ENCODE data around the gene SPEM1.

GRCh38 chr17:7465597-7466275, 45.6 kb downstream of the SPEM1 start:
- no peak for TF ChIP-seq FOXA1 (IDR thresholded peaks at IDR 0.05)
- no peak for TF ChIP-seq HDGF (IDR thresholded peaks at IDR 0.05; ENCODE audit: borderline replicate concordance)
- TF ChIP-seq ZNF384 (IDR thresholded peaks at IDR 0.05) = no peak
- TF ChIP-seq TARDBP (IDR thresholded peaks at IDR 0.05) = no peak

Data from HEK293T (cell line).